Urothelium cell line (cell line): ENCODE data around the gene ZNF2.
A peak's percentile ranks its signal among the peaks of the same experiment; 100 is the strongest.
"Not testable (repeated sequence)": the region's sequence is repeated elsewhere in the genome, so short reads cannot be mapped to it uniquely, and the experiment has no call there.

Experiments
- DNase-seq: peaks from one replicate; pipeline ENCODE4 v3.0.0; 2011; ENCODE audit warnings: low spot score, mixed read lengths
- FAIRE-seq: peaks from 2 replicates; lab custom pipeline; 2011; peaks lifted over from hg19 to GRCh38; lab: Jason Lieb, UNC

ZNF2 gene

GRCh38 chr2:95165371-95166064 is at the start of gene ZNF2:
TSS of gene ZNF2 (plus strand) at chr2:95165809. CDS start at chr2:95176227, 10,418 bp downstream.
- peak; percentile 78 for FAIRE-seq
- DNase-seq: peak; percentile 100

- FAIRE-seq: no peak
- no peak for DNase-seq
Observed at GRCh38 chr2:95121093-95121406, 44.6 kb upstream of the ZNF2 start.

- FAIRE-seq: peak; percentile 87
- DNase-seq: peak; percentile 99
Observed at GRCh38 chr2:95121407-95122196, 44.0 kb upstream of the ZNF2 start, which contains the start of gene MRPS5. TSS of gene MRPS5 (minus strand) at chr2:95121808. CDS start at chr2:95121791, 17 bp downstream.

GRCh38 chr2:95122197-95122551 is 43.4 kb upstream of the ZNF2 start:
- no peak for FAIRE-seq
- peak; percentile 25 for DNase-seq

- DNase-seq (no peak), FAIRE-seq (no peak)
Observed at GRCh38 chr2:95138702-95139101, 26.9 kb upstream of the ZNF2 start.

GRCh38 chr2:95143838-95144237 is 21.8 kb upstream of the ZNF2 start:
- DNase-seq: no peak
- no peak for FAIRE-seq

- no peak for FAIRE-seq
- DNase-seq: no peak
Observed at GRCh38 chr2:95149397-95149984, 16.1 kb upstream of the ZNF2 start.

- DNase-seq (no peak), FAIRE-seq (no peak)
Observed at GRCh38 chr2:95158441-95158840, 7.2 kb upstream of the ZNF2 start.

- FAIRE-seq: no peak
- peak; percentile 66 for DNase-seq
Observed at GRCh38 chr2:95158891-95159619, 6.6 kb upstream of the ZNF2 start.

- DNase-seq (peak; percentile 85), FAIRE-seq (no peak)
Observed at GRCh38 chr2:95159690-95160449, 5.7 kb upstream of the ZNF2 start, which contains the start of gene ZNF514. TSS of gene ZNF514 (minus strand) at chr2:95159848. CDS start at chr2:95153253, 6,595 bp downstream.

- DNase-seq: no peak
- FAIRE-seq: no peak
Observed at GRCh38 chr2:95165030-95165370, 609 bp upstream of the ZNF2 start.

GRCh38 chr2:95166065-95166763 is 605 bp downstream of the ZNF2 start:
- FAIRE-seq (no peak), DNase-seq (no peak)

- peak; percentile 50 for FAIRE-seq
Observed at GRCh38 chr2:95171902-95172301, 6.3 kb downstream of the ZNF2 start.

GRCh38 chr2:95174031-95174542 is 8.5 kb downstream of the ZNF2 start:
- no peak for DNase-seq
- FAIRE-seq: no peak

More at GRCh38 chr2:95171902-95172301, 6.3 kb downstream of the ZNF2 start:
- no peak for DNase-seq

- FAIRE-seq: no peak
- no peak for DNase-seq
Observed at GRCh38 chr2:95179451-95179850, 13.8 kb downstream of the ZNF2 start.

- DNase-seq (no peak), FAIRE-seq (no peak)
Observed at GRCh38 chr2:95181774-95182173, 16.2 kb downstream of the ZNF2 start.

- DNase-seq (no peak), FAIRE-seq (no peak)
Observed at GRCh38 chr2:95185197-95185596, 19.6 kb downstream of the ZNF2 start.

- no peak for FAIRE-seq
Observed at GRCh38 chr2:95185973-95186372, 20.4 kb downstream of the ZNF2 start.

GRCh38 chr2:95192956-95193355 is 27.3 kb downstream of the ZNF2 start:
- not testable (repeated sequence) for DNase-seq, FAIRE-seq

More at GRCh38 chr2:95185973-95186372, 20.4 kb downstream of the ZNF2 start:
- no peak for DNase-seq

GRCh38 chr2:95203911-95204310 is 38.3 kb downstream of the ZNF2 start:
- no peak for FAIRE-seq

More at GRCh38 chr2:95203911-95204310, 38.3 kb downstream of the ZNF2 start:
- DNase-seq: no peak
